Retinal pigment epithelial cell (primary cell): ENCODE results near the gene SLC24A3.

Experiments
- DNase-seq: peaks from one replicate; pipeline ENCODE4 v3.0.0-alpha.2; 2010; ENCODE audit warnings: low read depth
- H3K4me3 ChIP-seq: 2 replicates; pipeline ENCODE4 v1.5.1; 2011; ENCODE audit warnings: mild to moderate bottlenecking, low read length, control low read depth, moderate library complexity
- CTCF ChIP-seq: conservative IDR thresholded peaks from 2 replicates; pipeline ENCODE4 v1.5.1; 2011; ENCODE audit warnings: low read depth, low read length, control low read depth, inconsistent platforms

The SLC24A3 gene

GRCh38 chr20:19770375-19770774, 557.9 kb downstream of the SLC24A3 start:
- no peak for TF ChIP-seq CTCF
- H3K4me3 ChIP-seq, result no peak overlapping the region
- no peak for DNase-seq

GRCh38 chr20:19771031-19771430, 558.6 kb downstream of the SLC24A3 start:
- no peak overlapping the region for H3K4me3 ChIP-seq
- DNase-seq, result no peak
- no peak for TF ChIP-seq CTCF
